Tibial artery (tissue), 4 donors: ENCODE measurements around the gene SLC9A9.

Experiments used
- DNase-seq, 2 donors: peaks; one replicate each; pipeline ENCODE4 v3.0.0-alpha.2; 2019
- H3K27ac ChIP-seq, 2 donors: fragments of 200-600 bp; sonication (generic) in 1 of 2; 1 replicate in 1 of 2; 2 replicates in 1 of 2; pipeline ENCODE4 v1.5.1; 2018 to 2019; ENCODE audit warnings: mild to moderate bottlenecking in 1 of 2
- H3K27me3 ChIP-seq, 2 donors: fragments of 200-600 bp; sonication (generic) in 1 of 2; one replicate each; pipeline versions ENCODE4 v1.5.1 to v1.6.0; 2016 to 2019
- H3K36me3 ChIP-seq, 3 donors: fragments of 200-600 bp; sonication (generic) in 2 of 3; one replicate each; pipeline ENCODE4 v1.5.1; 2016 to 2019; ENCODE audit warnings: mild to moderate bottlenecking in 2 of 3
- H3K4me1 ChIP-seq, 4 donors: fragments of 200-600 bp; sonication (generic) in 2 of 4; 1 replicate in 3 of 4; 2 replicates in 1 of 4; pipeline ENCODE4 v1.5.1; 2016 to 2019
- H3K4me3 ChIP-seq, 2 donors: fragments of 200-600 bp; sonication (generic) in 1 of 2; 1 replicate in 1 of 2; 2 replicates in 1 of 2; pipeline ENCODE4 v1.5.1; 2018 to 2019; ENCODE audit warnings: mild to moderate bottlenecking in 2 of 2
- H3K9me3 ChIP-seq, 3 donors: fragments of 200-600 bp; sonication (generic) in 1 of 3; one replicate each; pipeline ENCODE4 v1.5.1; 2016 to 2019
- CTCF ChIP-seq, 2 experiments: fragments of 200-600 bp in 1 of 2; fragments of 450-650 bp in 1 of 2; IDR thresholded peaks; one replicate each; pipeline ENCODE4 v1.5.1; 2017 to 2019; ENCODE audit warnings: antibody characterized with exemption in 2 of 2, mild to moderate bottlenecking in 1 of 2, moderate library complexity in 1 of 2
- intact Hi-C: fragments of 100-400 bp; cut with DNase I; formaldehyde crosslinking; loops from one replicate; pipeline ENCODE4 v1.15.0; 2023; ENCODE audit warnings: low total_unique reads

SLC9A9 gene

GRCh38 chr3:143865302-143865701, 17.0 kb upstream of the SLC9A9 start:
- no peaks in the 10 kb centered on the region for H3K4me1 ChIP-seq
- DNase-seq, result no peak
- intact Hi-C loops, result no loop called here
- no peak overlapping the region for H3K27ac ChIP-seq
- peaks cover 0 to 3% of the 10 kb centered on the region in 2 donors for H3K27me3 ChIP-seq
- H3K4me3 ChIP-seq, result no peak overlapping the region
- TF ChIP-seq CTCF (IDR thresholded peaks at IDR 0.05), result no peak
- H3K9me3 ChIP-seq, result no peaks in the 10 kb centered on the region
- H3K36me3 ChIP-seq, result no peaks in the 10 kb centered on the region

GRCh38 chr3:143859465-143860203, 11.4 kb upstream of the SLC9A9 start:
- Histone ChIP-seq H3K36me3 (no peaks in the 10 kb centered on the region), H3K27ac (no peak overlapping the region), H3K9me3 (no peaks in the 10 kb centered on the region), H3K4me3 (no peak overlapping the region), H3K4me1 (no peaks in the 10 kb centered on the region), H3K27me3 (peaks cover 0 to 3% of the 10 kb centered on the region in 2 donors)
- intact Hi-C loops, result no loop called here
- TF ChIP-seq CTCF (IDR thresholded peaks at IDR 0.05), result no peak
- no peak for DNase-seq

GRCh38 chr3:143856252-143856970, 8.1 kb upstream of the SLC9A9 start:
- DNase-seq, result no peak
- H3K9me3 ChIP-seq, result no peaks in the 10 kb centered on the region
- no peak for TF ChIP-seq CTCF (IDR thresholded peaks at IDR 0.05)
- H3K36me3 ChIP-seq, result no peaks in the 10 kb centered on the region
- H3K4me1 ChIP-seq, result no peaks in the 10 kb centered on the region
- H3K27ac ChIP-seq, result no peak overlapping the region
- intact Hi-C loops, result no loop called here
- no peak overlapping the region for H3K4me3 ChIP-seq
- no peaks in the 10 kb centered on the region for H3K27me3 ChIP-seq

- H3K36me3 ChIP-seq, result no peaks in the 10 kb centered on the region
- TF ChIP-seq CTCF (IDR thresholded peaks at IDR 0.05), result no peak
- no peaks in the 10 kb centered on the region for H3K9me3 ChIP-seq
- H3K4me1 ChIP-seq, result no peaks in the 10 kb centered on the region
- DNase-seq, result no peak
- intact Hi-C loops, result no loop called here
- H3K4me3 ChIP-seq, result no peak overlapping the region
- H3K27ac ChIP-seq, result no peak overlapping the region
- H3K27me3 ChIP-seq, result no peaks in the 10 kb centered on the region
Measured at GRCh38 chr3:143855183-143855582, 6.9 kb upstream of the SLC9A9 start.

- H3K36me3 ChIP-seq, result no peaks in the 10 kb centered on the region
- TF ChIP-seq CTCF (IDR thresholded peaks at IDR 0.05), result no peak
- no peak for DNase-seq
- H3K4me1 ChIP-seq, result peaks cover 0 to 5% (median 2%) of the 10 kb centered on the region in 4 donors
- intact Hi-C loops, result no loop called here
- no peak overlapping the region for H3K27ac ChIP-seq
- no peaks in the 10 kb centered on the region for H3K27me3 ChIP-seq
- no peaks in the 10 kb centered on the region for H3K9me3 ChIP-seq
- H3K4me3 ChIP-seq, result no peak overlapping the region
Measured at GRCh38 chr3:143851331-143852017, 3.2 kb upstream of the SLC9A9 start.
